GM21619 (cell line): ENCODE data around the gene SLC17A2.
"Not testable (repeated sequence)": the region's sequence is repeated elsewhere in the genome, so short reads cannot be mapped to it uniquely, and the experiment has no call there.

ENCODE experiments used
- ATAC-seq: cut with Tn5 transposase; IDR thresholded peaks from one replicate; pipeline ENCODE4 v1.9.1; 2021; ENCODE audit not compliant: unreplicated experiment

SLC17A2 gene

GRCh38 chr6:25951296-25952032, 21.0 kb upstream of the SLC17A2 start:
- no peak for ATAC-seq

- ATAC-seq = no peak
These were observed 19.8 kb upstream of the SLC17A2 start for GRCh38 chr6:25950297-25950696.

- ATAC-seq = no peak
These were observed 19.2 kb upstream of the SLC17A2 start for GRCh38 chr6:25949695-25950094.

GRCh38 chr6:25947492-25947891, 17.0 kb upstream of the SLC17A2 start:
- ATAC-seq = not testable (repeated sequence)

GRCh38 chr6:25946631-25947030, 16.1 kb upstream of the SLC17A2 start:
- ATAC-seq = no peak

- not testable (repeated sequence) for ATAC-seq
These were observed 15.2 kb upstream of the SLC17A2 start for GRCh38 chr6:25945738-25946137.

- peak; percentile 91 for ATAC-seq
These were observed 14.4 kb upstream of the SLC17A2 start for GRCh38 chr6:25944688-25945574.

- ATAC-seq = no peak
These were observed 13.4 kb upstream of the SLC17A2 start for GRCh38 chr6:25943887-25944286.

GRCh38 chr6:25942561-25943147, 12.2 kb upstream of the SLC17A2 start:
- no peak for ATAC-seq

GRCh38 chr6:25939593-25939992, 9.1 kb upstream of the SLC17A2 start:
- no peak for ATAC-seq

GRCh38 chr6:25935953-25936352, 5.5 kb upstream of the SLC17A2 start:
- no peak for ATAC-seq

- no peak for ATAC-seq
These were observed 4.3 kb upstream of the SLC17A2 start for GRCh38 chr6:25934735-25935313.

GRCh38 chr6:25934156-25934555, 3.7 kb upstream of the SLC17A2 start:
- no peak for ATAC-seq

- no peak for ATAC-seq
These were observed 869 bp upstream of the SLC17A2 start for GRCh38 chr6:25931411-25931709.

- not testable (repeated sequence) for ATAC-seq
These were observed 706 bp downstream of the SLC17A2 start for GRCh38 chr6:25929785-25930184.

GRCh38 chr6:25928562-25929324, 1.7 kb downstream of the SLC17A2 start:
- no peak for ATAC-seq

- no peak for ATAC-seq
These were observed 2.7 kb downstream of the SLC17A2 start for GRCh38 chr6:25927756-25928216.

GRCh38 chr6:25927178-25927577, 3.3 kb downstream of the SLC17A2 start:
- ATAC-seq = no peak

- no peak for ATAC-seq
These were observed 4.6 kb downstream of the SLC17A2 start for GRCh38 chr6:25925876-25926275.

- ATAC-seq = no peak
These were observed 8.2 kb downstream of the SLC17A2 start for GRCh38 chr6:25922301-25922700.
